ENCODE data around the gene CADM1. TPM values are rescaled to one million over a fixed set of nuclear protein-coding genes. Genes with fewer than 3 reads are reported as not detected.

The CADM1 gene
- total and polyA plus RNA-seq, 2 donors (not counting 3 experiments of a cell fraction or from before 2014, with no cell fraction given), result 0.52 to 2.6 TPM

DNA sequence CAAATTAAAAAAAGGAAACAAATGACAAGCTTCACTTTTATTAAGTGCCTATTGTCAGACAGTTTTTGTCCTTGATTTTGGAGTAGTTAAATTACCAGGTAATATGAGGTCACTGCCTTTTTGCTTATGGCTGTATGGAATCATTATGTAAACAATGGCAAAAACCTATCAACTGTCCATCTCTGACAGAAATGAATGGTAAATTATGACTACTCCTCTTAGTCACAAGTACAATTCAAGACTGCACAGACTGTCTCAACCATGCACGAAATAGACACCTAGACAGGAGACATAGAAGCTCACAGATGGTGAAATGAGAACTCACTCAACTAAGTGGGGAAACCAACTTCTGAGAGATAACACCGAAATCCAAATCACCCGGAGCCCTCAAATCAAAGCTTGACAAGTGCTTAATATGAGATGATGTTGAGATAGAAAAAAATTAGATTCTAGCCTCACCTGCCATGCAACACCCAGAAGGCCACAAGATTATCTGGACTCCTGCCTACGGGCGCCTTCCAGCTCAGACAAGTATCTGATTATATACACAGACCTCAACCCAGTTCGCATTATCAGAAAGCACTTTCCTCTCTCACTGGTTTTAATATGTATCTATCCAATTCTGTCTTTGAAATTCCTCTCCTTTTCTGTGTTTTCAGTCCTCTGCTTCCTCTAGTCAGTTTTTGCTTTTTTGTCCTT, 199.3 kb downstream of the CADM1 start:
- Histone ChIP-seq H3K4me2 (ENCODE audit: insufficient read depth, low read length) (no peak overlapping the region), H3K36me3 (ENCODE audit: control insufficient read depth in 2 of 2, extremely low read depth in 1 of 2, insufficient read depth in 2 of 2, low read length in 2 of 2) (no peaks in the 10 kb centered on the region), H4K20me1 (replicated peaks; ENCODE audit: control insufficient read depth, extremely low read depth, insufficient read depth, low read length) (no peaks in the 10 kb centered on the region), H3K9me3 (replicated peaks; ENCODE audit: control insufficient read depth, insufficient read depth, low read length) (no peaks in the 10 kb centered on the region), H3K4me1 (ENCODE audit: control insufficient read depth, extremely low read depth, insufficient read depth, low read length) (no peaks in the 10 kb centered on the region), H3K79me2 (ENCODE audit: control insufficient read depth, insufficient read depth, low read length) (no peaks in the 10 kb centered on the region), H3K27me3 (ENCODE audit: control insufficient read depth in 2 of 2, insufficient read depth in 2 of 2, low read length in 2 of 2) (no peaks in the 10 kb centered on the region), H2AFZ (ENCODE audit: low read depth, low read length) (no peak overlapping the region), H3K4me3 (replicated peaks in 1 of 3; ENCODE audit: insufficient read depth in 1 of 3, low read depth in 1 of 3, low read length in 3 of 3) (no peak overlapping the region), H3K9me1 (replicated peaks; ENCODE audit: control insufficient read depth, extremely low read depth, insufficient read depth, low read length) (no peaks in the 10 kb centered on the region), H3K9ac (replicated peaks; ENCODE audit: extremely low read depth, insufficient read depth, low read length) (no peak overlapping the region), H3K27ac (ENCODE audit: insufficient read depth, low read depth, low read length) (no peak overlapping the region)
- intact Hi-C loops (cut with micrococcal nuclease) (no loop called here), dilution Hi-C loops (cut with MboI; ENCODE audit: extremely low pct_ligation_motif_present, low sequenced_read_pairs) (no loop called here)
- ChIA-PET CTCF (interaction anchor here (0.6 to 1.4 kb wide), 2 partner anchors 8 to 30 kb away, joined by 3 to 5 read pairs; no protein-coding TSS in a partner anchor), POLR2A (no interaction called here)
- DNase-seq (ENCODE audit: low read depth, low spot score), result no peak
- BruUV-seq (replicated peaks), result no TSS peak
- FAIRE-seq, result no peak
- TF ChIP-seq POLR2AphosphoS5 (IDR thresholded peaks at IDR 0.05; ENCODE audit: insufficient read depth, low read depth, low read length) (no peak), JUN (IDR thresholded peaks at IDR 0.05; ENCODE audit: borderline replicate concordance, insufficient read depth, insufficient read length, low read depth) (no peak), CTCF (IDR thresholded peaks at IDR 0.05; ENCODE audit: extremely low read depth in 1 of 2, insufficient read depth in 1 of 2, low read depth in 1 of 2, low read length in 2 of 2) (no peak), EZH2 (IDR thresholded peaks at IDR 0.05; ENCODE audit: borderline replicate concordance, low read depth, low read length, severe bottlenecking) (no peak), MYC (IDR thresholded peaks at IDR 0.05; ENCODE audit: low read depth, low read length) (no peak)
- TF ChIP-seq, protein P1, sequence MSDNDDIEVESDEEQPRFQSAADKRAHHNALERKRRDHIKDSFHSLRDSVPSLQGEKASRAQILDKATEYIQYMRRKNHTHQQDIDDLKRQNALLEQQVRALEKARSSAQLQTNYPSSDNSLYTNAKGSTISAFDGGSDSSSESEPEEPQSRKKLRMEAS (IDR thresholded peaks at IDR 0.05; ENCODE audit: insufficient read depth, insufficient read length), result no peak
